ENCODE results near the gene C1orf105.

Gene C1orf105

DNA sequence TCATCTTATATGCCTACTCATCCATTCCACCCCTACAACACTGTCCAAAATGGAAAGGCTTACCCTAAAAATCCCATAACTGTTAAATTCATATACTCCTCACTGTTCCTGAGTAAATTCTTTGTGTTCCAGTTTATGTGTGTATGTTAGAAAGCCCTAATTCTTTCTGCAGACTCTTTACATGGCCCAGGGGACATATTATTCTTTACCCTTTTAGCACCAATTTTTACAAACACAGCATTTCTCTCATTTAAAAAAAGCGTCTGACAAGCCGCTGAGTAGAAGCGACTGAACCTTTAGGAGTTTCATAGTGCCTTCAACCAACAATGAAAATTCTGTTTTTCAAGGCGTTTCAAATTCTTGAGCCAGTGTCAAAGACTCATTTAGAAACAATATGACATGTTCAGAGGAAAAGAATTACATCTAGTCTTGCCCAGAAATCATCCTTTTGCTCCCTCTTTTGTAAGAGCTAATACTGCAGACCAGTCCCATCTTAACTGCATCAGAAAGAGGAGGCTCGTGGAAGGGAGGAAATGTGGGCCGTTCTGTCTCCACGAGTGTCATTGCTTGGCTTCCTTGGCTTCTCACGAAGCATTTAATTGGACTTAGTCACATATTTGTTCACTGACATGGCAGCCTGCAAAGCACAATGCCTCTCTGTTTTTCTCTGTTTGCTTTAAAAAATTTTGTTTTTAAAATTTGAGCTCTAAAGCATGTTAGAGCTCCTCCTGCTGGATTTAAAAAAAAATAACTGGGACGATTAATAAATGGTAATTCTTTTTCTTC, 21.3 kb upstream of the C1orf105 start:
- TF ChIP-seq, protein P1, sequence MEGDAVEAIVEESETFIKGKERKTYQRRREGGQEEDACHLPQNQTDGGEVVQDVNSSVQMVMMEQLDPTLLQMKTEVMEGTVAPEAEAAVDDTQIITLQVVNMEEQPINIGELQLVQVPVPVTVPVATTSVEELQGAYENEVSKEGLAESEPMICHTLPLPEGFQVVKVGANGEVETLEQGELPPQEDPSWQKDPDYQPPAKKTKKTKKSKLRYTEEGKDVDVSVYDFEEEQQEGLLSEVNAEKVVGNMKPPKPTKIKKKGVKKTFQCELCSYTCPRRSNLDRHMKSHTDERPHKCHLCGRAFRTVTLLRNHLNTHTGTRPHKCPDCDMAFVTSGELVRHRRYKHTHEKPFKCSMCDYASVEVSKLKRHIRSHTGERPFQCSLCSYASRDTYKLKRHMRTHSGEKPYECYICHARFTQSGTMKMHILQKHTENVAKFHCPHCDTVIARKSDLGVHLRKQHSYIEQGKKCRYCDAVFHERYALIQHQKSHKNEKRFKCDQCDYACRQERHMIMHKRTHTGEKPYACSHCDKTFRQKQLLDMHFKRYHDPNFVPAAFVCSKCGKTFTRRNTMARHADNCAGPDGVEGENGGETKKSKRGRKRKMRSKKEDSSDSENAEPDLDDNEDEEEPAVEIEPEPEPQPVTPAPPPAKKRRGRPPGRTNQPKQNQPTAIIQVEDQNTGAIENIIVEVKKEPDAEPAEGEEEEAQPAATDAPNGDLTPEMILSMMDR (IDR thresholded peaks at IDR 0.05; ENCODE audit: extremely low read depth, insufficient read depth, missing control alignments): peak; percentile 35
- in situ Hi-C loops (cut with MboI; ENCODE audit: low pct_unique_long_range_greater_than_20kb, low sequenced_read_pairs, unreplicated experiment): loop anchor here (10.0 to 25.0 kb wide), 3 partner anchors 54 to 394 kb away; no protein-coding TSS in a partner anchor
- peak; percentile 21 for DNase-seq (ENCODE audit: low spot score)

DNA sequence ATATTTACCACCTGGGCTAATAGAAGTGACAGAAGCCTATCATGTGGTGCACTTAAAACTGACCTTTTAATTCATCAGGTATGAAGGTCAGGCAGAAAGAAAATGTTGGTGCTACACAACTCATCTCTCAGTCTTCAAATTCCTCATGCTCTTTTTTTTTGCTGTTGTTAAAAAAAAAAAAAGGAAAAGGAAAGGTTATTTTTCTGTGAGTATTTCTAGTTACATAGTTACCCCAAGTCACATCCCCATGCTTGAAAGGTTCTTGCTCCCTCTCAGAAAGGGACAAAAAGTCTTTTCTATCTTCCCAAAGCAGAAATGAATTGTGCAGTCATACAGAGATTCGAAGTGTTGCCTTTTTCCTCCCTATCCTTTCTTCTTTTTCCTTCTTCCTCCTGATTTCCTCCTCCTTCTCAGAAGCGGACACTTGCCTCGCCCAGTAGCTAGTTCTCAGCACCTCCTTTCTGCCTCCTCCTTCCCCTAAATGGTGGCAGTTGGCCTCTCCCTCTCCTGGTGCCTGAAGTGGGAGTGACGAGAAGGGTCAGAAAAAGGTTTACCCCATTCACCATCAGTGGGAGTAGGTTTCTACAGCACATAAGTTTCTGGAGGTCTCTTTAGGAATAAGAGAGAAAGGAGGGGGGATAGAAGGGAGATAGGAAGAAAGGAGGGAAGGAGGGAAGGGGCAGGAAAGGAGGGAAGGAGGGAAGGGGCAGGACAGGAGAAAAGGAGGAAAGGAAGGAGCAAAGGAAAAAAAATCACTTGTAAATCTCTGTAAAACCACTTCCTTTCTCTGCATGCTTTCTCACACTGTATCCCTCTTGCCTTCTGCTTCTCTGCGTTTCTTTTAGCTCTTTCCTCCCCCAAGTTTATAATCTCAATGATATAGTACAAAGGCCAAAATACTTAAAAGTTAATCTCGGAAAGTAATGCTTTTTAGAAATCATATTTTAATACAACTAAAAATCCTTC, 20.4 kb upstream of the C1orf105 start:
- TF ChIP-seq, protein P1 (IDR thresholded peaks at IDR 0.05; ENCODE audit: extremely low read depth, insufficient read depth, missing control alignments): no peak
- no peak for DNase-seq (ENCODE audit: low spot score)
- in situ Hi-C loops (cut with MboI; ENCODE audit: low pct_unique_long_range_greater_than_20kb, low sequenced_read_pairs, unreplicated experiment): loop anchor here (10.0 to 25.0 kb wide), 4 partner anchors 55 to 588 kb away; no protein-coding TSS in a partner anchor

DNA sequence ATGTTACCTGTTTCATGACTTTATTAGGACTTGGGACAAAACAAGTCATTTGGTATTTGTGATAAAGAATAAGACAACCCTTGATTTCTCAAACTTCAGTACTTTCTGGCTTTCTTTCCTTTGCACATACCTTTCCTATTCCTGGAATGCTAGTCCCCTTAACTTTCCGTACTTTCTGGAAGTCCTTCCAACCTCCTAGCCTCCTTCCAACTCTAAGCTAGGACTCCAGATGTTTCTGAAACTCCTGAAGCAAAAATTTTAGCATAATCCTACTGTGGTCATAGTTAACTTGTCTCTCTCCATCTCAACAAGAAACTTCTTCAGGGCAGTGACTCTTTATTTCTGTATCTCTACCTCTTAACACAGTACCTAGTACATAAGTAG, 19.8 kb upstream of the C1orf105 start:
- in situ Hi-C loops (cut with MboI; ENCODE audit: low pct_unique_long_range_greater_than_20kb, low sequenced_read_pairs, unreplicated experiment): loop anchor here (25.0 kb wide), 1 partner anchor 588 kb away; no protein-coding TSS in a partner anchor

DNA sequence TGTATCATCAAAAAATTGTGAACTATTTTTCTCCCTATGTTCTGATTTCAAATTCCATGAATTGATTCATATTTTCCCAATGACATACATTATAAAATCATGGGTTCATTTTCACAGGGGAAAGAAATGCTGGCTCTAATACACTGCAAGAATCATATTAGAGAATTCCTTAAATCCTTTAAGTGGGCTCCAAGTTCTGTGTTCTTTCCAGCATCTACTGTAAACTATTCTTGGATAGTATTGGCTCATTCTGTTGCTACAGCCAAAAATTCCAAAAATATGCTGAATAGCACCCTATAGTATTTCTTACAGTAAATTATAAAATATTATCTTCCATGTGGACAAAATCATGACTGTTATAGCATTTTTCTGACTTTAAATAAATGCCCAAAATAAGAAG, 19.0 kb upstream of the C1orf105 start:
- no peak for DNase-seq (ENCODE audit: low spot score)
- in situ Hi-C loops (cut with MboI; ENCODE audit: low pct_unique_long_range_greater_than_20kb, low sequenced_read_pairs, unreplicated experiment): loop anchor here (25.0 kb wide), 1 partner anchor 589 kb away; no protein-coding TSS in a partner anchor
- TF ChIP-seq, protein P1 (IDR thresholded peaks at IDR 0.05; ENCODE audit: extremely low read depth, insufficient read depth, missing control alignments): no peak

More for the DNA sequence above, 19.8 kb upstream of the C1orf105 start:
- TF ChIP-seq, protein P1 (IDR thresholded peaks at IDR 0.05; ENCODE audit: extremely low read depth, insufficient read depth, missing control alignments): no peak
- no peak for DNase-seq (ENCODE audit: low spot score)

DNA sequence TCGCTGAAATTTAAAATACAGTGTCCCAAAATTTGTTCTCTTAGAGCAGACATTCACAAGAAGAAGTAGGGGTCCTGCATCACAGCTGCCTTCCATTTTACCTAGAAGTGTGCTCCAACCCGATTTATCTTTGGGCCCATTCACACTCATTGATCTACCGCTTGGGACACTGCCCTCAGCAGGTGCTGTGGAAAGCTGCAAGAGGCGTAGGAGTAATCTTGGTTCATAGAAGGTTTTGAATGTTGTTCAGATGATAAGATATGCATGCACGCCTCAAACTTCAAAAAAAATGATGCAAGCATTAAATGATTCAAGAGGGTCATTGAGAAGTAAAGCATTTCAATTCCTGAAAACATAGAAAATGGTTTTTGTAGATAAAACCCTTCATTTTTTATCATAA, 18.6 kb upstream of the C1orf105 start:
- in situ Hi-C loops (cut with MboI; ENCODE audit: low pct_unique_long_range_greater_than_20kb, low sequenced_read_pairs, unreplicated experiment): loop anchor here (25.0 kb wide), 1 partner anchor 590 kb away; no protein-coding TSS in a partner anchor
- DNase-seq (ENCODE audit: low spot score): no peak
- TF ChIP-seq, protein P1 (IDR thresholded peaks at IDR 0.05; ENCODE audit: extremely low read depth, insufficient read depth, missing control alignments): peak; percentile 17
